ENCODE measurements around the gene DDX41.

DNA sequence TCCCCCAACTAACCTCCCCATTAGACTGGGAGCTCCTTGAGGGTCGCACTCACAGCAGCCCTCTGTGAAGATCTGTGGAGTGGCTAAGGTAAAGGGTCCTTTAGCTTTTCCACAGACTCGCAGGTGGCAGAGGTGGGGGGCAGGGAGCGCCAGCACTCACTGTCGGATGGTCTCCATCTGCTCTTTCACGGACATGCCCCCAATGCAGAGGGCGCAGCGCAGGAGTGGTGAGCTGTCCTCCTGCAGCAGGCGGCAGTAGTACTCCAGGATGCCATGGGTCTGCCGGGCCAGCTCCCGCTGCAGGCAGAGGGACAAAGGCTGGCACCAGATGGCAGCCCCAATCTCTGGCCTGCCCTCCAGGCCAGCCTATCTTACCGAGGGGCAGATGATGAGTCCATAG is 2.2 kb downstream of the DDX41 start:
- TF ChIP-seq, protein P1, sequence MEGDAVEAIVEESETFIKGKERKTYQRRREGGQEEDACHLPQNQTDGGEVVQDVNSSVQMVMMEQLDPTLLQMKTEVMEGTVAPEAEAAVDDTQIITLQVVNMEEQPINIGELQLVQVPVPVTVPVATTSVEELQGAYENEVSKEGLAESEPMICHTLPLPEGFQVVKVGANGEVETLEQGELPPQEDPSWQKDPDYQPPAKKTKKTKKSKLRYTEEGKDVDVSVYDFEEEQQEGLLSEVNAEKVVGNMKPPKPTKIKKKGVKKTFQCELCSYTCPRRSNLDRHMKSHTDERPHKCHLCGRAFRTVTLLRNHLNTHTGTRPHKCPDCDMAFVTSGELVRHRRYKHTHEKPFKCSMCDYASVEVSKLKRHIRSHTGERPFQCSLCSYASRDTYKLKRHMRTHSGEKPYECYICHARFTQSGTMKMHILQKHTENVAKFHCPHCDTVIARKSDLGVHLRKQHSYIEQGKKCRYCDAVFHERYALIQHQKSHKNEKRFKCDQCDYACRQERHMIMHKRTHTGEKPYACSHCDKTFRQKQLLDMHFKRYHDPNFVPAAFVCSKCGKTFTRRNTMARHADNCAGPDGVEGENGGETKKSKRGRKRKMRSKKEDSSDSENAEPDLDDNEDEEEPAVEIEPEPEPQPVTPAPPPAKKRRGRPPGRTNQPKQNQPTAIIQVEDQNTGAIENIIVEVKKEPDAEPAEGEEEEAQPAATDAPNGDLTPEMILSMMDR (IDR thresholded peaks at IDR 0.05; ENCODE audit: extremely low read depth in 1 of 2, insufficient read depth in 1 of 2, low read depth in 1 of 2, low read length in 2 of 2): no peak
- TF ChIP-seq POLR2A (IDR thresholded peaks at IDR 0.05; ENCODE audit: low read depth, low read length) (no peak), POLR2AphosphoS5 (IDR thresholded peaks at IDR 0.05; ENCODE audit: insufficient read depth, low read depth, low read length) (no peak)

Data from endothelial cell of umbilical vein (primary cell).